HG03064 (cell line): ENCODE measurements around the gene GABRB1.

Experiments used
- ATAC-seq: cut with Tn5 transposase; IDR thresholded peaks from one replicate; pipeline ENCODE4 v1.9.1; 2021; ENCODE audit warnings: low read depth; ENCODE audit not compliant: unreplicated experiment

Gene GABRB1

GRCh38 chr4:47031011-47031678, at the start of gene GABRB1:
Gene GABRB1 (plus strand): TSS chr4:47031567.
- ATAC-seq, result no peak

GRCh38 chr4:46984781-46985180, 46.6 kb upstream of the GABRB1 start:
- no peak for ATAC-seq

- no peak for ATAC-seq
Measured at GRCh38 chr4:46986922-46987638, 44.3 kb upstream of the GABRB1 start.

- no peak for ATAC-seq
Measured at GRCh38 chr4:46992338-46992737, 39.0 kb upstream of the GABRB1 start.

GRCh38 chr4:46993075-46994006, 38.0 kb upstream of the GABRB1 start, which contains the start of gene GABRA4:
Gene GABRA4 (minus strand): TSS chr4:46993581. CDS start chr4:46993424, 157 bp downstream.
- ATAC-seq, result no peak

- no peak for ATAC-seq
Measured at GRCh38 chr4:46994007-46994405, 37.4 kb upstream of the GABRB1 start.

GRCh38 chr4:46999566-46999965, 31.8 kb upstream of the GABRB1 start:
- no peak for ATAC-seq

GRCh38 chr4:47000406-47000805, 31.0 kb upstream of the GABRB1 start:
- no peak for ATAC-seq

GRCh38 chr4:47002580-47002979, 28.8 kb upstream of the GABRB1 start:
- ATAC-seq, result no peak

GRCh38 chr4:47010347-47010911, 20.9 kb upstream of the GABRB1 start:
- ATAC-seq, result no peak

- peak; percentile 94 for ATAC-seq
Measured at GRCh38 chr4:47010912-47011446, 20.4 kb upstream of the GABRB1 start.

- no peak for ATAC-seq
Measured at GRCh38 chr4:47012676-47013075, 18.7 kb upstream of the GABRB1 start.

- ATAC-seq, result no peak
Measured at GRCh38 chr4:47013373-47013772, 18.0 kb upstream of the GABRB1 start.

- ATAC-seq, result no peak
Measured at GRCh38 chr4:47017081-47017480, 14.3 kb upstream of the GABRB1 start.

GRCh38 chr4:47017494-47017893, 13.9 kb upstream of the GABRB1 start:
- no peak for ATAC-seq

GRCh38 chr4:47031751-47032404, 511 bp downstream of the GABRB1 start:
- no peak for ATAC-seq

GRCh38 chr4:47032405-47033106, 1.2 kb downstream of the GABRB1 start:
- ATAC-seq, result peak; percentile 82

GRCh38 chr4:47038263-47038662, 6.9 kb downstream of the GABRB1 start:
- ATAC-seq, result no peak

GRCh38 chr4:47040828-47041227, 9.5 kb downstream of the GABRB1 start:
- no peak for ATAC-seq
